Measurements from ENCODE around the gene PLA2G2A.
"Not testable (repeated sequence)": the region's sequence is repeated elsewhere in the genome, so short reads cannot be mapped to it uniquely, and the experiment has no call there.

The PLA2G2A gene

DNA sequence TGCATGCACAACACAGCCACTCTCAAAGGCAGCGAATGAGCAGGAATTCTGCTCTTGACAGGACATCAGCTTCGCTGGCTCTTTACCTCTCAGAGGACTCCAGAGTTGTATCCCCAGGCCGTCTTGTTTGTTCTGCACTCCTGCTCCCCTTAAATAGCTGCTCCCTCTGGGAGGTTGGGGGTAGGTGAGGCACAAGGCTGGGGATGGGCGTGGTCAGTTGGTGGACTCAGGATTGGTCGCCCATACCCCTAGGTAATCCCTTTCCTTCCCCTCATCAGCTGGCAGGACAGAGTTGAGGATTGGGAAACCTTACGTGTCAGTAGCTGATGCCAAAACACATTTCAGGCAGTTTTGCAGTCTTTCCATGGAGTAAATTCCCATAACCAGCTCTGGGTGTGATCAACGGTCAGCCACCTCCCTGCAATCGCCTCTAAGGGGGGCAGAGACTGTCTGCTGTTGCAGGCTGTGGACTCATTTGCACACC lies at the start of gene PLA2G2A:
PLA2G2A (minus strand) TSS at position 125 of the 484 bp plus-strand sequence. CDS start 845 bp downstream, outside the sequence.
- no peak for DNase-seq

GRCh38 chr1:20028726-20029125 lies 49.3 kb upstream of the PLA2G2A start:
- no peak for DNase-seq

DNA sequence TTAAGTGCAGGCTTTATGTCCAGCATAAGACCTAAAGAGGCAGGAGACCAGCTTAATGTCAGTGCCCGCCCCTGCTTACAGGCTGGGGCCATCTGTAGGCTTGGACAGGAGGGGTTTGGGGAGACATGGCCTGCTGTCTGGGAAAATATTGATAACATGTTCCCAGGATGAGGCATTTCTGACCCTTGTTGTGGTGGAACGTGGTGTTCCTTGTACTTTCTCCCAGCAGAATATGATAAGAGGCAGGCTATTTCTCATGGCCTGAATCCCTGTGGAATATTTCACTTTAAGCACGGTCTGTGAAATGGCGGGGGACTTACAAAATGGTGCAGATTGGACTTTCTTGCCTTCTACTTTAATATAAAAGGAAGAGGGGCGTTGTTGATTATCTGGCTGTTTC lies 48.7 kb upstream of the PLA2G2A start:
- DNase-seq, result no peak

- DNase-seq, result no peak
These were observed 38.3 kb upstream of the PLA2G2A start for GRCh38 chr1:20017741-20018140.

DNA sequence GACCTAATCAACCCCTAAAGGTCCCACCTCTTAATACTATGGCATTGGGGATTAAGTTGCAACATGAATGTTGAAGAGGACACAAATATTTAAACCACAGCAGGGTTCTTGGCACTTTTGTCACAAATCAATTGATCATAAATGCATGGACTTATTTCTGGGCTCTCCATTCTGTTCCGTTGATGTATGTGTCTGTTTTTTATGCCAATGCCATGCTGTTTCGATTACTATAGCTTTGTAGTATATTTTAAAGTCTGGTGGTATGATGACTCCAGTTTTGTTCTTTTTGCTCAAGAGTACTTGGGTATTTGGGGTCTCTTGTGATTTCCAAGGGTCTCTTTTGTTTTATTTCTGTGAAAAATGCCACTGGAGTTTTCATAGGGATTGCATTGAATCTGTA lies 34.7 kb upstream of the PLA2G2A start:
- DNase-seq, result no peak

GRCh38 chr1:20010016-20010415 lies 30.6 kb upstream of the PLA2G2A start:
- no peak for DNase-seq

- DNase-seq, result no peak
These were observed 29.8 kb upstream of the PLA2G2A start for GRCh38 chr1:20009212-20009611.

DNA sequence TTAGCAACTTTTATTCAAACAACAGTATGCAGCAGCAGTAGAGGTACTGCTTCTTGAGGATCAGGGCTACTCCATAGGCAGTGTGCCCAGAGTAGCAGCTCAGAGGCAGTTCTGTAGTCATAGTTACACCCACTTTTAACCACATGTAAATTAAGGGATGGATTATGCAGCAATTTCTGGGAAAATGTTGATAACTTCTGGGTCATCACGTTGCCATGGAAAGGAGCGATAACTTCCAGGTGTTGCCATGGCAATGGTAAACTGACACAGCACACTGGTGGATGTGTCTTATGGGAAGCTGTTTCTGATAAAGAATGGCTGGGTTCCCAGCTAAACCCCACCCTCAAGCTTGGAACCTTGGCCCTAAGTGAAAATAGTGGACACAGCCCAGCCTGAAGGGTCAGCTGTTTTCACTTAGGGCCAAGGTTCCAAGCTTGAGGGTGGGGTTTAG lies 29.0 kb upstream of the PLA2G2A start:
- no peak for DNase-seq

- DNase-seq, result not testable (repeated sequence)
These were observed 19.4 kb upstream of the PLA2G2A start for GRCh38 chr1:19998823-19999222.

DNA sequence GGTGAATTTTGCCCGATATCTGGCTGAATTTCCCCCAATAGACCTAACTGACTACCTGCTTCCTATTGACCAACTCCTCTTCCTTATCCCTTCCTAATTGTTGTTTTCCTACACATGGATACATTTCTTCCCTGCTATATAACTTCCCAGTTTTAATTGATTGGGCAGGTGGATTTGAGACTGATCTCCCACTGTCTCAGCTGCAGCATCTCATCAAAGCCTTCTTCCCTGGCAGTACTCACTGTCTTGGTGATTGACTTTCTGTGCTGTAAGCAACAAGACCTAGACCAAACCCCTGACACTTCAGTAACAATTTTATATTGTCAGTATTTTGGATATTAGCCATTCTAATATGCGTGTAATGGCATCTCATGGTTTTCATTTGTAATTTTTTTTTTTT lies 11.3 kb upstream of the PLA2G2A start:
- no peak for DNase-seq

- DNase-seq, result not testable (repeated sequence)
These were observed 10.8 kb upstream of the PLA2G2A start for GRCh38 chr1:19990182-19990582.

- DNase-seq, result no peak
These were observed 9.0 kb upstream of the PLA2G2A start for GRCh38 chr1:19988267-19989006.

- no peak for DNase-seq
These were observed 8.3 kb upstream of the PLA2G2A start for GRCh38 chr1:19987719-19988118.

DNA sequence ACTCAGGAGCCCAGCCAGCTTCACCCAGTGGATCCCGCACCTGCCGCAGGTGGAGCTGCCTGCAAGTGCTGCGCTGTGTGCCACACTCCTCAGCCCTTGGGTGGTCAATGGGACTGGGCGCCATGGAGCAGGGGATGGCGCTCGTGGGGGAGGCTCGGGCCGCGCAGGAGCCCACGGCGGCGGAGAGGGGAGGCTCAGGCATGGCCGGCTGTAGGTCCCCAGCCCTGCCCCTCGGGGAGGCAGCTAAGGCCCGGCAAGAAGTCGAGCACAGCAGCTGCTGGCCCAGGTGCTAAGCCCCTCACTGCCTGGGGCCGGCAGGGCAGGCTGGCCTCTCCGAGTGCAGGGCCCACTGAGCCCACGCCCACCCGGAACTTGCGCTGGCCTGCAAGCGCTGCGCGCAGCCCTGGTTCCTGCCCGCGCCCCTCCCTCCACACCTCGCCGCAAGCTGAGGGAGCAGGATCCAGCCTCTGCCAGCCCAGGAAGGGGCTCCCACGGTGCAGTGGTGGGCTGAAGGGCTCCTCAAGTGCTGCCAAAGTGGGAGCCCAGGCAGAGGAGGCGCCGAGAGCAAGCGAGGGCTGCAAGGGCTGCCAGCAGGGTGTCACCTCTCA lies 5.1 kb upstream of the PLA2G2A start:
- DNase-seq, result not testable (repeated sequence)

GRCh38 chr1:19981507-19982312 lies 2.3 kb upstream of the PLA2G2A start:
- DNase-seq, result no peak

GRCh38 chr1:19981170-19981506 lies 1.7 kb upstream of the PLA2G2A start:
- no peak for DNase-seq

GRCh38 chr1:19980314-19980713 lies 896 bp upstream of the PLA2G2A start:
- no peak for DNase-seq

- DNase-seq, result no peak
These were observed 1.3 kb downstream of the PLA2G2A start for GRCh38 chr1:19978143-19978542.

GRCh38 chr1:19976317-19977003 lies 3.0 kb downstream of the PLA2G2A start:
- DNase-seq, result no peak

DNA sequence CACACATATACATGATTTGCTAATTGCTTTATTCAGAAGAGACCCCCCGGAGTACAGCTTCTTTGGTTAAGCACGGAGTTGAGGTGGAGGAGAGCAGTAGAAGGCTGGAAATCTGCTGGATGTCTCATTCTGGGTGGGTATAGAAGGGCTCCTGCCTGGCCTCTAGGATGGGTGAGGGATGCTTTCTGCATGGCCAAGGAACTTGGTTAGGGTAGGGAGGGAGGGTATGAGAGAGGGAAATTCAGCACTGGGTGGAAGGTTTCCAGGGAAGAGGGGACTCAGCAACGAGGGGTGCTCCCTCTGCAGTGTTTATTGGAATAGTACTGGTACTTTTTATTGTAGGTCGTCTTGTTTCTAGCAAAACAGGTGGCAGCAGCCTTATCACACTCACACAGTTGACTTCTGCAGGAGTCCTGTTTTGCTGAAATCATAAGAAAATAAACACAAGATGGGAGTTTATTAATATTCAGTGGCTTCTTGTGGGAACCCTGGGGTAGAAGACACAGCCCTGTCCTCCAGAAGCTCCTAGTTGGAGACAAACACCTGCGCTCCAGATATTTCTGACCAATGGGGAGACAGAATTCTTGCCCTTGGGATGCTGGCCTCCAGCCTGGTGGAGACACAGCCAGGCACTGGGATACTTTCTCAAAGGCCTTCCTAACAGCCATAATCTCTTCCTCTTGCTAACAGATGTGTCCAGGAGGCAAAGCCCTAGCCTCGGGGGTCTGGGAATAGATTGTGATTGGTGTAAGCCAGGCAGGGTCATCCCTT lies 3.8 kb downstream of the PLA2G2A start:
- DNase-seq, result no peak

DNA sequence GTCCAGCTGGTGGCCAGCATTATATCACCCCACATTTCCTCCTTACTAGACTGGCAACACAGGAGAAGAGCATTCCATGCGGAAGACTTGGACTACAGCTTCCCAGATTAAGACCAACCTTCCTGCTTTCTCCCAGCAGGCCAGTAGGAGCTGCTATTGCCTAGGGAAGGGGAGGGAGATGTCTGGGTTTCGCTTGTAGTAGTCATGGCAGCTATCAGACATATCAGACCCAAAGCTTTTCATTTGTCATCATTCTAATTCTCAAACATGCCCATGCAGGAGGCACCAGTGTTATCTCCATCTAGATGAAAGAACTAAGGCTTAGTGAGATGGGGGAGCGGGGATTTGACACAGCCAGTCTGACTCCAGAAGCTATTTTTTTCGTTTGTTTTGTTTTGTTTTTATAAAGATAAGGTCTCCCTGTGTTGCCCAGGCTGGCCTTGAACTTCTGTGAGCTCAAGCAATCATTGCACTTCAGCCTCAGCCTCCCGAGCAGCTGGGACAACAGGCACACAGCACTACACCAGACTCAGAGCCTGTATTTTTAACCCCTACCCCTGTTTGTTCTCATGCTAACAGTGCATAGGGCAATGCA lies 4.5 kb downstream of the PLA2G2A start:
- DNase-seq, result no peak

DNA sequence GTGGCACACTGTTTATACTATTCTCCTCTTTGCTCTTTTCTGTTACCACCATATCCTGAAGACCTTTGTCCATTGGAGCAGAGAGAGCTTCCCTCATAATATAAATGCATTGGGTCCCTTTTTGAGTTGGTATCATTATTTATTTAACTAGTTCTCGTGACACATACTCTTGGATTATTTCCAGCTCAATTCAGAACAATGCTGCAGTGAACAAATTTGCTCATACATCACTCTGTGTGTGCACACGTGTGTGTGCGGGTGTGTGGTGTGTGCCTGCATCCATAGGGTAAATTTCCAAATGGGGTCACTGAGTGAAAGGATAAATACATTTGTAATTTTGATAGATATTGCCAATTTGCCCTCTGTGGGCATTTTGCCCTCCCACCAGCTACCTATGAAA lies 5.8 kb downstream of the PLA2G2A start:
- DNase-seq, result no peak
